Activated naive CD8-positive, alpha-beta T cell treated with anti-CD3 and anti-CD28 coated beads, Interleukin-2, amount 10 ng/mL, durations not matched to agents 7 days and 5 days (primary cell): ENCODE data around the gene MYO1D. TPM values are rescaled to one million over a fixed set of nuclear protein-coding genes. Genes with fewer than 3 reads are reported as not detected.
"Not testable (repeated sequence)": the region's sequence is repeated elsewhere in the genome, so short reads cannot be mapped to it uniquely, and the experiment has no call there.

Experiments used
- ATAC-seq: fragments of 150-1000 bp; cut with Tn5 transposase; one replicate; pipeline ENCODE4 v1.10.0; 2021; ENCODE audit warnings: low read depth, moderate library complexity
- POLR2A ChIA-PET: fragments of 350-600 bp; sonication (Branson Sonifier 250); formaldehyde crosslinking; loops from one replicate; lab custom pipeline; 2021; ENCODE audit warnings: antibody characterized with exemption; lab: Charles Lee
- DNase-seq: peaks from one replicate; pipeline ENCODE4 v3.0.0; 2021
- H3K27ac Mint-ChIP-seq: one replicate; pipeline ENCODE4 v1.8.0; 2022; ENCODE audit warnings: mild to moderate bottlenecking, mixed read lengths
- H3K27me3 Mint-ChIP-seq: one replicate; pipeline ENCODE4 v1.8.0; 2022; ENCODE audit warnings: mild to moderate bottlenecking, moderate library complexity, mixed read lengths
- H3K36me3 Mint-ChIP-seq: one replicate; pipeline ENCODE4 v1.8.0; 2021; ENCODE audit warnings: mild to moderate bottlenecking, mixed read lengths
- H3K4me1 Mint-ChIP-seq: one replicate; pipeline ENCODE4 v1.8.0; 2021; ENCODE audit warnings: mixed read lengths
- H3K4me3 Mint-ChIP-seq: one replicate; pipeline ENCODE4 v1.8.0; 2022; ENCODE audit warnings: mild to moderate bottlenecking, moderate library complexity, mixed read lengths
- H3K9me3 Mint-ChIP-seq: one replicate; pipeline ENCODE4 v1.8.0; 2021; ENCODE audit warnings: mixed read lengths
- total RNA-seq, 2 experiments: library from RNA; stranded (reverse); gene quantifications; one replicate each; pipeline ENCODE4 v1.2.3, GENCODE V29; 2021

MYO1D gene
- total RNA-seq, 2 experiments from 2014 or later, result 5.5 to 9.0 TPM

DNA sequence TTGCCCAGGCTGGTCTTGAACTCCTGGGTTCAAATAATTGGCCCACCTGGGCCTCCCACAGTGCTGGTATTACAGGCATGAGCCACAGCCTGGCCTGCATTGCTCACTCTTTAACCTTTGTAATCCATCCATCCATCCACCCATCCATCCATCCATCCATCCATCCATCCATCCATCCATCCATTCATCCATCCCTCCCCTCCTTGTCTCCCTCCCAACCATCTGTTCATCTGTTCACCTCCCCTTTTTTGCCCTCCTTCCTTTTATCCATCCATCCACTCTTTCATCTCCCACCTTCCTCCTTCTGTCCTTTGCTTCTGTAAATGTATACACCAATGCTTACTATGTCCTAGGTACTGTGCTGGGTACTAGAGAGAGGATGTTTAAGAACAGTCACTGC is 324.6 kb downstream of the MYO1D start:
- no peaks in the 10 kb centered on the region for H3K36me3 Mint-ChIP-seq
- peak overlapping the region; percentile 2 for H3K4me3 Mint-ChIP-seq
- H3K9me3 Mint-ChIP-seq, result no peaks in the 10 kb centered on the region
- ATAC-seq, result no peak
- DNase-seq, result no peak
- no peaks in the 10 kb centered on the region for H3K27me3 Mint-ChIP-seq
- peak overlapping the region; percentile 48 for H3K27ac Mint-ChIP-seq
- H3K4me1 Mint-ChIP-seq, result peaks cover 49% of the 10 kb centered on the region
- POLR2A ChIA-PET, result interaction anchor here (0.8 kb wide), 1 partner anchor 35 kb away, joined by 3 read pairs; no protein-coding TSS in a partner anchor

DNA sequence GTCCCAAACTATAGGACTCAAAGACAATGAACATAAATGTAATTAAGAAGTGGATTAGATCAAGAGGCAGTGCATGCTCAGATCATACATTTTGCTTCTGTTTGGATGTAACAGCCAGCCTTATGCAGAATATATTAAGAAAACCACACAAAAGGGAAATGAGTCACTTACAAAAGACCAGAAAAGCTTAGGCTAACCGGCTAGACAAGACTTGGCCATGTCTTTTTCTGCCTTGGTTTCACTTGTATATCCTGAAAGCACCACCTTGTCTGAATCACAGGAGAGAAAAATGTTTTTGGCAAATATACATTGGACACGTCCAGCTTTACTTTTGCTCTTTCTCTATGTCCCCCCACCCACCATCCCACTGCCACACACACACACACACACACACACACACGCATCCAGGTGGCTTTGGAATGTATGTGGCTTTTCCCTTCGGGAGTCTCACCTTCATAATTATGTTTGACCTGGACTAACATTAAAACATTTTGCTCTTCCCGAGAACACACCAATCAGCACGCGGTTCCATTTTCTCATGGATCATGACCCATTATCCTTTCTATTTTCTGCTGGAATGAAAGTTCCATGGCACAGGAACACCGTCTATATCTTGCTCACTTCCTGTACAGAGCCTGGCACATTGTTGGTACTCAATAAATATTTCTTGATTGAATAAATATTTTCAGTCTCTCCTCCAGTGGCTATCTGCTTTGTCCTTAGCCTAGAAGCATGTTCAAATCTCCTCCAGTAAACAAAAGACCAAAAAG is 325.6 kb downstream of the MYO1D start:
- no peaks in the 10 kb centered on the region for H3K9me3 Mint-ChIP-seq
- POLR2A ChIA-PET, result interaction anchor here (1.0 to 1.6 kb wide), 4 partner anchors 15 to 64 kb away, joined by 3 to 6 read pairs (median 5); partner anchors contain the start of gene CDK5R1
- H3K27ac Mint-ChIP-seq, result peak overlapping the region; percentile 82
- peak; percentile 92 for ATAC-seq
- no peak for DNase-seq
- H3K4me1 Mint-ChIP-seq, result peaks cover 45% of the 10 kb centered on the region
- H3K4me3 Mint-ChIP-seq, result peak overlapping the region; percentile 60
- no peaks in the 10 kb centered on the region for H3K36me3 Mint-ChIP-seq
- H3K27me3 Mint-ChIP-seq, result no peaks in the 10 kb centered on the region

- peaks cover 4% of the 10 kb centered on the region for H3K27me3 Mint-ChIP-seq
- POLR2A ChIA-PET, result interaction anchor here (0.6 to 1.5 kb wide), 3 partner anchors 23 to 62 kb away, joined by 3 to 6 read pairs (median 5); partner anchors contain the start of gene CDK5R1
- no peaks in the 10 kb centered on the region for H3K9me3 Mint-ChIP-seq
- ATAC-seq (no peak), DNase-seq (no peak)
- no peaks in the 10 kb centered on the region for H3K36me3 Mint-ChIP-seq
- no peak overlapping the region for H3K4me3 Mint-ChIP-seq
- H3K4me1 Mint-ChIP-seq, result peaks cover 38% of the 10 kb centered on the region
- no peak overlapping the region for H3K27ac Mint-ChIP-seq
These were observed 327.4 kb downstream of the MYO1D start for GRCh38 chr17:32549559-32549958.

- peaks cover 4% of the 10 kb centered on the region for H3K27me3 Mint-ChIP-seq
- H3K36me3 Mint-ChIP-seq, result no peaks in the 10 kb centered on the region
- no peaks in the 10 kb centered on the region for H3K9me3 Mint-ChIP-seq
- peaks cover 8% of the 10 kb centered on the region for H3K4me1 Mint-ChIP-seq
- no peak for ATAC-seq
- POLR2A ChIA-PET, result no interaction called here
- H3K4me3 Mint-ChIP-seq, result no peak overlapping the region
- no peak overlapping the region for H3K27ac Mint-ChIP-seq
- no peak for DNase-seq
These were observed 330.9 kb downstream of the MYO1D start for GRCh38 chr17:32546031-32546444.

DNA sequence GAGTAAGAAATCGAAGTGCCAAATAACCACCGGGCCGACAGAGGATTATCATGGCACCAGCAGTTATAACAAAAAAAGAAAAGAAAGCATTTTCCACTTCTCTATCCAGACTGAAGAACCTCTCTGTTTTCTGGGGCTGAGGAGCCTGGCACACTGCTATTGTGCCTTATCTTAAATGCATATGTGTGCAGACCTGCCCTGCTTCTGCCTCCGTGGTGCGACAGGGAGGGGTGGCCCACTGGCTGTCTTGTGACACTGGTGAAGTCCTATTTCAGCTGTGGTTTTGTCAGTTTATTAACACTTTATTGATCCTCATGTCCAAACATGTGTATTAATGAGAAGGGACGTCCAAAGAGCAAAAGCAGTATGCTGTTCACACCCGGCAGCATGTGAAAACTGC is 334.7 kb downstream of the MYO1D start:
- POLR2A ChIA-PET, result no interaction called here
- Mint-ChIP-seq H3K36me3 (peaks cover 2% of the 10 kb centered on the region), H3K9me3 (no peaks in the 10 kb centered on the region), H3K27me3 (peaks cover 4% of the 10 kb centered on the region), H3K27ac (no peak overlapping the region), H3K4me1 (peaks cover 1% of the 10 kb centered on the region), H3K4me3 (no peak overlapping the region)
- ATAC-seq (no peak), DNase-seq (no peak)

- H3K27ac Mint-ChIP-seq, result peak overlapping the region; percentile 21
- no peak overlapping the region for H3K4me3 Mint-ChIP-seq
- DNase-seq (no peak), ATAC-seq (no peak)
- peaks cover 2% of the 10 kb centered on the region for H3K36me3 Mint-ChIP-seq
- H3K27me3 Mint-ChIP-seq, result peaks cover 4% of the 10 kb centered on the region
- POLR2A ChIA-PET, result no interaction called here
- no peaks in the 10 kb centered on the region for H3K9me3 Mint-ChIP-seq
- H3K4me1 Mint-ChIP-seq, result peaks cover 1% of the 10 kb centered on the region
These were observed 335.3 kb downstream of the MYO1D start for GRCh38 chr17:32541640-32542039.

DNA sequence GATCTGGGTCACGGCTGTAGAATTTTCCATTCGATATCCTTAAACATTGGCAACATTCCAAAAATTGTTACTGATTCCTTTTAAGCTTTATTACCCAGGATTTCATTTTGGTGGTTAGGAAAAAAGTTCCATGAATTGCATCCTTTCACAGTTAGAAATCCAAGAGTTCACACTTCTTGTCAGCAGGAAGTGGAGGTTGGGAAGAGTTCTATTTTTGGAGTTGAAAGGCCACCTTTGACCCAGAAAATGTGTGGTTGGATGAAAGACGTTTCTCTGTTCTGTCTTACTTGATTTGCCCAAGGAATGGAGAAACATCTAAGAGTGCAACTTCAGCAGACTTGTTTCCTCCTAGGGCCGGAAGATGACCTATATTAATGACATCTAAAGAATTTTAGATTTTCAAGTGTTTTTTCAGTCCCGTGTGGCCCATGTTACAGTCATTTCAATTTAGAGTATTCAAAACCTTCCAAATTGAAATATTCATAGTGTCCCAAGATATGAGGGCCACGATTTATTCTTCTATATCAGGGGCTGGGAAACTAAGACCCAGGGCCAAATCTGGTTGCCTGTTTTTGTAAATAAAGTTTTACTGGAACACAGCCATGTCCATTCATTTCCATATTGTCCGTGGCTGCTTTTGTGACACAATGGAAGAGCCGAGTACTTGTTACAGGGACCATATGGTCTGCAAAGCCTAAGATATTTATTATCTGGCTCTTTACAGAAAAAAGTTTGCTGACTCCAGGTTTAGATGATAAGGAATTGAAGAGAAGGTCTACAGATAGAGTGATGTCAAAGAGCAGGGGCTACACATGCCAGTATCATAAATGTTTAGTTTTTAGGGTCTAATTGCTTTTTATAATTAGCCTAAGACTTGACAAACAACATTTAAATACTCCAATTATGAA is 339.9 kb downstream of the MYO1D start:
- no peak overlapping the region for H3K4me3 Mint-ChIP-seq
- no peak overlapping the region for H3K27ac Mint-ChIP-seq
- H3K27me3 Mint-ChIP-seq, result no peaks in the 10 kb centered on the region
- DNase-seq (no peak), ATAC-seq (no peak)
- POLR2A ChIA-PET, result no interaction called here
- H3K9me3 Mint-ChIP-seq, result no peaks in the 10 kb centered on the region
- H3K4me1 Mint-ChIP-seq, result peaks cover 5% of the 10 kb centered on the region
- H3K36me3 Mint-ChIP-seq, result peaks cover 5% of the 10 kb centered on the region

DNA sequence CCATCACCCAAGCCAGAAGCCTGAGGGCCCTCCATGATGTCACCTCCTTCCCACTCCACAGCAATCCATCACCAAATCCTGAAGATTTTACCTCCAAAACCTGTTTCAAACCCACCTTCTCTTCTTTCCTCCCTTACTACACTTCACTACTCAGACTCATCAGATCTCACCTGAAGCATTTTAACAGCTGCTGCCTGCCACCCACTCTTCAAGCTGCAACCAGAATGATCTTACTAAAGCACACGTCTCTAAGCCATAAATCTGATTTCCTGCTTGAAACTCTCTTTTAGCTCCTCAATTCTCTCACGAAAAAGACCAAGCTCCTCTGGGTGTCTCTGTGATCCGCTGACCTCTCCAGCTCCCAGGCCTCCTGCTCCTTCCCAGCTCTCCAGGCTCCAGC is 343.6 kb downstream of the MYO1D start:
- no peaks in the 10 kb centered on the region for H3K9me3 Mint-ChIP-seq
- H3K36me3 Mint-ChIP-seq, result peaks cover 5% of the 10 kb centered on the region
- ATAC-seq (no peak), DNase-seq (no peak)
- peak overlapping the region; percentile 4 for H3K27ac Mint-ChIP-seq
- POLR2A ChIA-PET, result interaction anchor here (1.2 kb wide), 1 partner anchor 10 kb away, joined by 6 read pairs; no protein-coding TSS in a partner anchor
- peaks cover 15% of the 10 kb centered on the region for H3K4me1 Mint-ChIP-seq
- H3K27me3 Mint-ChIP-seq, result no peaks in the 10 kb centered on the region
- no peak overlapping the region for H3K4me3 Mint-ChIP-seq

GRCh38 chr17:32529604-32530003 is 347.3 kb downstream of the MYO1D start:
- no peak overlapping the region for H3K27ac Mint-ChIP-seq
- POLR2A ChIA-PET, result interaction anchor here (1.0 kb wide), 1 partner anchor 40 kb away, joined by 4 read pairs; no protein-coding TSS in a partner anchor
- peaks cover 4% of the 10 kb centered on the region for H3K36me3 Mint-ChIP-seq

GRCh38 chr17:32528825-32529224 is 348.1 kb downstream of the MYO1D start:
- no peak for DNase-seq
- H3K27ac Mint-ChIP-seq, result peak overlapping the region; percentile 47

More at GRCh38 chr17:32529604-32530003, 347.3 kb downstream of the MYO1D start:
- Mint-ChIP-seq H3K9me3 (no peaks in the 10 kb centered on the region), H3K27me3 (no peaks in the 10 kb centered on the region), H3K4me3 (no peak overlapping the region), H3K4me1 (peaks cover 38% of the 10 kb centered on the region)
- DNase-seq (no peak), ATAC-seq (no peak)

GRCh38 chr17:32527146-32527545 is 349.8 kb downstream of the MYO1D start:
- no peaks in the 10 kb centered on the region for H3K9me3 Mint-ChIP-seq
- no peaks in the 10 kb centered on the region for H3K27me3 Mint-ChIP-seq
- H3K4me3 Mint-ChIP-seq, result no peak overlapping the region
- H3K36me3 Mint-ChIP-seq, result peaks cover 4% of the 10 kb centered on the region
- ATAC-seq (no peak), DNase-seq (no peak)
- POLR2A ChIA-PET, result interaction anchor here (0.7 to 2.0 kb wide), 5 partner anchors 10 to 42 kb away, joined by 3 to 7 read pairs (median 4); partner anchors contain the start of gene CDK5R1
- H3K4me1 Mint-ChIP-seq, result peaks cover 54% of the 10 kb centered on the region
- H3K27ac Mint-ChIP-seq, result no peak overlapping the region

More at GRCh38 chr17:32528825-32529224, 348.1 kb downstream of the MYO1D start:
- peaks cover 42% of the 10 kb centered on the region for H3K4me1 Mint-ChIP-seq
- no peaks in the 10 kb centered on the region for H3K9me3 Mint-ChIP-seq
- peaks cover 4% of the 10 kb centered on the region for H3K36me3 Mint-ChIP-seq
- H3K4me3 Mint-ChIP-seq, result no peak overlapping the region
- H3K27me3 Mint-ChIP-seq, result no peaks in the 10 kb centered on the region
- POLR2A ChIA-PET, result interaction anchor here (1.0 to 2.0 kb wide), 2 partner anchors 39 to 42 kb away, joined by 4 to 7 read pairs; partner anchors contain the start of gene CDK5R1
- peak; percentile 46 for ATAC-seq

- no peak overlapping the region for H3K4me3 Mint-ChIP-seq
- POLR2A ChIA-PET, result interaction anchor here (0.7 to 2.4 kb wide), 5 partner anchors 26 to 236 kb away, joined by 3 to 25 read pairs (median 6); partner anchors contain the start of genes CDK5R1 and PSMD11
- peaks cover 69% of the 10 kb centered on the region for H3K4me1 Mint-ChIP-seq
- peaks cover 5% of the 10 kb centered on the region for H3K36me3 Mint-ChIP-seq
- no peaks in the 10 kb centered on the region for H3K27me3 Mint-ChIP-seq
- DNase-seq, result no peak
- no peaks in the 10 kb centered on the region for H3K9me3 Mint-ChIP-seq
- ATAC-seq, result no peak
- H3K27ac Mint-ChIP-seq, result no peak overlapping the region
These were observed 351.8 kb downstream of the MYO1D start for GRCh38 chr17:32525122-32525521.

DNA sequence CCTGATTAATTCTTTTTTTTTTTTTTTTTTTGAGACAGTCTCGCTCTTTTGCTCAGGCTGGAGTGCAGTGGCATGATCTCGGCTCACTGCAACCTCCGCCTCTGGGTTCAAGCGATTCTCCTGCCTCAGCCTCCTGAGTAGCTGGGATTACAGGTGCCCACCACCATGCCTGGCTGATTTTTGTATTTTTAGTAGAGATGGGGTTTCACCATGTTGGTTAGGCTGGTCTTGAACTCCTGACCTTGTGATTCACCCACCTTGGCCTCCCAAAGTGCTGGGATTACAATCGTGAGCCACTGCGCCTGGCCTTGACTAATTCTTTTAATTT is 352.4 kb downstream of the MYO1D start:
- H3K9me3 Mint-ChIP-seq, H3K36me3 Mint-ChIP-seq, H3K27ac Mint-ChIP-seq, DNase-seq, ATAC-seq, H3K4me3 Mint-ChIP-seq, H3K27me3 Mint-ChIP-seq: not testable (repeated sequence)
- H3K4me1 Mint-ChIP-seq, result peaks cover 74% of the 10 kb centered on the region
- POLR2A ChIA-PET, result interaction anchor here (0.7 to 2.4 kb wide), 7 partner anchors 9 to 236 kb away, joined by 3 to 25 read pairs (median 6); partner anchors contain the start of genes CDK5R1 and PSMD11
